Stimulated activated naive B cell treated with anti-CD40 and anti-IgM and Interleukin-4, amounts not matched to agents 10 μg/mL and 1 μg/mL and 100 μg/mL, for 72 hours (primary cell): ENCODE results near the gene ALDH1L1.
A peak's percentile ranks its signal among the peaks of the same experiment; 100 is the strongest.

Experiments
- ATAC-seq, 2 donors: fragments of 150-1000 bp; cut with Tn5 transposase; replicated peaks; 2 replicates each; pipeline ENCODE4 v1.10.0; 2021; ENCODE audit warnings: moderate library complexity in 1 of 2
- DNase-seq: peaks from one replicate; pipeline ENCODE4 v3.0.0; 2021
- H3K27ac Mint-ChIP-seq: one replicate; pipeline ENCODE4 v1.8.0; 2022; ENCODE audit warnings: mild to moderate bottlenecking, mixed read lengths
- H3K27me3 Mint-ChIP-seq, 2 donors: one replicate each; pipeline ENCODE4 v1.8.0; 2022; ENCODE audit warnings: mixed read lengths in 2 of 2
- H3K36me3 Mint-ChIP-seq, 2 donors: one replicate each; pipeline ENCODE4 v1.8.0; 2022; ENCODE audit warnings: mixed read lengths in 2 of 2, mild to moderate bottlenecking in 1 of 2
- H3K4me1 Mint-ChIP-seq, 2 donors: one replicate each; pipeline ENCODE4 v1.8.0; 2022; ENCODE audit warnings: mixed read lengths in 2 of 2, mild to moderate bottlenecking in 1 of 2
- H3K4me3 Mint-ChIP-seq, 2 donors: one replicate each; pipeline ENCODE4 v1.8.0; 2022; ENCODE audit warnings: mild to moderate bottlenecking in 2 of 2, mixed read lengths in 2 of 2, moderate library complexity in 1 of 2
- H3K9me3 Mint-ChIP-seq, 2 donors: one replicate each; pipeline ENCODE4 v1.8.0; 2022; ENCODE audit warnings: mixed read lengths in 2 of 2, mild to moderate bottlenecking in 1 of 2

Gene ALDH1L1

GRCh38 chr3:126137490-126138130, 42.8 kb downstream of the ALDH1L1 start:
- no peak overlapping the region for H3K4me3 Mint-ChIP-seq
- H3K27ac Mint-ChIP-seq = no peak overlapping the region
- DNase-seq (no peak), ATAC-seq (no peak)
- H3K36me3 Mint-ChIP-seq = no peaks in the 10 kb centered on the region
- H3K4me1 Mint-ChIP-seq = peaks cover 0 to 10% of the 10 kb centered on the region in 2 donors
- H3K27me3 Mint-ChIP-seq = peaks cover 51 to 57% of the 10 kb centered on the region in 2 donors
- H3K9me3 Mint-ChIP-seq = no peaks in the 10 kb centered on the region

- Mint-ChIP-seq H3K36me3 (no peaks in the 10 kb centered on the region), H3K4me3 (no peak overlapping the region), H3K9me3 (no peaks in the 10 kb centered on the region), H3K4me1 (peaks cover 0 to 10% of the 10 kb centered on the region in 2 donors), H3K27ac (no peak overlapping the region), H3K27me3 (peaks cover 57 to 59% of the 10 kb centered on the region in 2 donors)
- ATAC-seq (no peak), DNase-seq (no peak)
Measured at GRCh38 chr3:126136428-126137220, 43.8 kb downstream of the ALDH1L1 start.

GRCh38 chr3:126135406-126136076, 44.8 kb downstream of the ALDH1L1 start:
- H3K36me3 Mint-ChIP-seq = no peaks in the 10 kb centered on the region
- H3K27me3 Mint-ChIP-seq = peaks cover 54 to 55% of the 10 kb centered on the region in 2 donors
- H3K27ac Mint-ChIP-seq = peak overlapping the region; percentile 43
- ATAC-seq (no peak), DNase-seq (no peak)
- no peak overlapping the region for H3K4me3 Mint-ChIP-seq
- peaks cover 0 to 10% of the 10 kb centered on the region in 2 donors for H3K4me1 Mint-ChIP-seq
- no peaks in the 10 kb centered on the region for H3K9me3 Mint-ChIP-seq

GRCh38 chr3:126135071-126135405, 45.3 kb downstream of the ALDH1L1 start:
- Mint-ChIP-seq H3K9me3 (no peaks in the 10 kb centered on the region), H3K36me3 (no peaks in the 10 kb centered on the region), H3K4me3 (no peak overlapping the region), H3K27ac (peak overlapping the region; percentile 43), H3K4me1 (peaks cover 0 to 10% of the 10 kb centered on the region in 2 donors), H3K27me3 (peaks cover 54 to 55% of the 10 kb centered on the region in 2 donors)
- no peak for DNase-seq
- ATAC-seq = no peak

GRCh38 chr3:126134219-126134975, 46.0 kb downstream of the ALDH1L1 start:
- Mint-ChIP-seq H3K4me1 (peaks cover 0 to 10% of the 10 kb centered on the region in 2 donors), H3K9me3 (no peaks in the 10 kb centered on the region), H3K36me3 (no peaks in the 10 kb centered on the region), H3K27ac (no peak overlapping the region), H3K27me3 (peaks cover 49 to 50% of the 10 kb centered on the region in 2 donors), H3K4me3 (no peak overlapping the region)
- ATAC-seq = peak; percentile 80 to 94
- DNase-seq = peak; percentile 42

GRCh38 chr3:126133606-126134005, 46.8 kb downstream of the ALDH1L1 start:
- no peak overlapping the region for H3K4me3 Mint-ChIP-seq
- H3K27me3 Mint-ChIP-seq = peaks cover 43% of the 10 kb centered on the region in 2 donors
- H3K4me1 Mint-ChIP-seq = peaks cover 0 to 10% of the 10 kb centered on the region in 2 donors
- H3K36me3 Mint-ChIP-seq = no peaks in the 10 kb centered on the region
- H3K9me3 Mint-ChIP-seq = no peaks in the 10 kb centered on the region
- H3K27ac Mint-ChIP-seq = no peak overlapping the region
- ATAC-seq (no peak), DNase-seq (no peak)

GRCh38 chr3:126132751-126133511, 47.5 kb downstream of the ALDH1L1 start:
- Mint-ChIP-seq H3K9me3 (no peaks in the 10 kb centered on the region), H3K27ac (no peak overlapping the region), H3K27me3 (peaks cover 36 to 38% of the 10 kb centered on the region in 2 donors), H3K36me3 (no peaks in the 10 kb centered on the region), H3K4me3 (no peak overlapping the region), H3K4me1 (peaks cover 0 to 10% of the 10 kb centered on the region in 2 donors)
- ATAC-seq = no peak
- no peak for DNase-seq

GRCh38 chr3:126131881-126132750, 48.3 kb downstream of the ALDH1L1 start:
- Mint-ChIP-seq H3K9me3 (no peaks in the 10 kb centered on the region), H3K27me3 (peaks cover 28 to 29% of the 10 kb centered on the region in 2 donors), H3K27ac (no peak overlapping the region), H3K36me3 (no peaks in the 10 kb centered on the region), H3K4me1 (peaks cover 0 to 10% of the 10 kb centered on the region in 2 donors), H3K4me3 (no peak overlapping the region)
- ATAC-seq = no peak
- no peak for DNase-seq

GRCh38 chr3:126130981-126131745, 49.2 kb downstream of the ALDH1L1 start:
- Mint-ChIP-seq H3K4me1 (peaks cover 0 to 10% of the 10 kb centered on the region in 2 donors), H3K9me3 (no peaks in the 10 kb centered on the region), H3K4me3 (no peak overlapping the region), H3K36me3 (no peaks in the 10 kb centered on the region), H3K27me3 (peaks cover 23 to 25% of the 10 kb centered on the region in 2 donors), H3K27ac (no peak overlapping the region)
- ATAC-seq (no peak), DNase-seq (no peak)

- no peak overlapping the region for H3K4me3 Mint-ChIP-seq
- no peaks in the 10 kb centered on the region for H3K9me3 Mint-ChIP-seq
- H3K27ac Mint-ChIP-seq = no peak overlapping the region
- ATAC-seq = no peak
- DNase-seq = no peak
- H3K36me3 Mint-ChIP-seq = no peaks in the 10 kb centered on the region
- peaks cover 15 to 17% of the 10 kb centered on the region in 2 donors for H3K27me3 Mint-ChIP-seq
- peaks cover 0 to 10% of the 10 kb centered on the region in 2 donors for H3K4me1 Mint-ChIP-seq
Measured at GRCh38 chr3:126130081-126130855, 50.1 kb downstream of the ALDH1L1 start.

- no peak overlapping the region for H3K27ac Mint-ChIP-seq
- no peak for DNase-seq
- H3K36me3 Mint-ChIP-seq = no peaks in the 10 kb centered on the region
Measured at GRCh38 chr3:126129398-126129891, 50.9 kb downstream of the ALDH1L1 start.

More at GRCh38 chr3:126129398-126129891, 50.9 kb downstream of the ALDH1L1 start:
- Mint-ChIP-seq H3K27me3 (peaks cover 13 to 15% of the 10 kb centered on the region in 2 donors), H3K4me3 (no peak overlapping the region), H3K4me1 (peaks cover 0 to 7% of the 10 kb centered on the region in 2 donors), H3K9me3 (no peaks in the 10 kb centered on the region)
- ATAC-seq = no peak
